NCI-H146 (cell line): ENCODE results near the gene C1QTNF6.
"Not testable (repeated sequence)": the region's sequence is repeated elsewhere in the genome, so short reads cannot be mapped to it uniquely, and the experiment has no call there.

ENCODE experiments used
- DNase-seq: peaks from one replicate; lab custom pipeline; 2025; lab: John Stamatoyannopoulos, UW

Gene C1QTNF6

DNA sequence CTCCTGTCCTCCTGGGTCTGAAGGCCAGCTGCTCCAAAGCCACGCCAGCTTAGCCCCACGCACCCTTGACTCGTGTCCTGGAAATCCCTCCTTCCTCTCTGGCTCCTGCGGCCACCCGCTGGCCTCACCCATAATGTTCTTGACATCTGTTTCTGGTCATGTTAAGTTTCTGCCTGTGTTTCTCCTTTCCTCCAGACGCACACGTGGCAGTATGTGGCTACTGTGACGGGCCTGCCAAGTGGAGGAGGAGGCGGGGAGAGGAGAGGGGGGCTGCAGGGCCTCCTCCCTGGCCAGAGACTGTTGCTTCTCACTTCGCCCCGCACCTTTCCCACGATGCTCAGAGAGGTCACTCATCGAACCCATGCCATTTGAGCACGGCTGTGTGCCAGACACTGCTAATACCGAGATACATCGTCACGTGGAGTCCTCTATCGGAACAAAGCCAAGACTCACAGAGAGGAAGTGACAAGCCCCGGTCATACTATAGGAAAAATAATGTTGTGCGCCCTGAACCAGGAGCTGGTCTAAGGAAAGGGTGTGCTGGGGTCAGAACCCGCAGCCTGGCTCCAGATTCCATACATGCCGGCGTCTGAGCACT, 11.5 kb downstream of the C1QTNF6 start:
- DNase-seq, result no peak

DNA sequence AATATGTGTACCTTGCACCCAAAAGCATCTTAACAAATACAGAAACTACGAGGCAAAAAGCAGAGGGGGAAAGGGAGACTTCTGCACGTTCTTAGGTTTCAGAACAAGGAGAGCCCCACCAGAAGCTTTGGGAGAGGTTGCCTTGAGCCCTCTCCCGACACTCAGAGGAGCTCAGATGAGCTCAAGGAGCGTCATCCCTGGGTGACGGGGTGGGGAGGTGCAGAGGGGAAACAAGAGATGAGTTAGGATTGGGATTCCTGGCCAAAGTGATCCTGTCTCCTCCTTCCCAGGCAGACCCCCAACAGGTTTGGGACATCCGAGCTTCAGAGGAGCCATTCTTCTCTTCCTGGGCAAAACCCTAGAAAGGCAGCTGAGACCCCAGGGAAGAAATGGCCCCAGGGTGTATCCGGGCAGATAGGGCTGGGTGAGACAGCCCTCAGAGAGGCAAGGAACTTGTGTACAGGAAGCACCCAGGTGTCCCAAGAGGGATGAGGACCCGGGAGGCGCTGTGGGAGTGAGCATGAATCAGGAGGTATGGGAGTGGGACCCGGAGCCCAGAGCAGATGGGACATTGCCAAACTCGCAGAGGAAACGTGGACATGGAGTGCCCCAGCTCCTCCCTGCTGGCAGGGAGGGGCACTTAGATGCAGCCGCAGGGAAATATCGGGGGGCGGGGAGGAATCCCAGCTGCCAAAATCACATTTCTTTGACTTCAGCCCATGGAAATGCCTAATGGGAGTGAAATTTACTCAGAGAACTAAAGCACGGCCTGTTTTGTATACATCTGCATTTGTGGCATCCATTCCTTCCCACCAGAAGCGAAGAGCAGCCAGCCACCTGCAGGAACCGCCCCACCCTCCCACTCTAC, 12.4 kb downstream of the C1QTNF6 start:
- DNase-seq, result no peak

DNA sequence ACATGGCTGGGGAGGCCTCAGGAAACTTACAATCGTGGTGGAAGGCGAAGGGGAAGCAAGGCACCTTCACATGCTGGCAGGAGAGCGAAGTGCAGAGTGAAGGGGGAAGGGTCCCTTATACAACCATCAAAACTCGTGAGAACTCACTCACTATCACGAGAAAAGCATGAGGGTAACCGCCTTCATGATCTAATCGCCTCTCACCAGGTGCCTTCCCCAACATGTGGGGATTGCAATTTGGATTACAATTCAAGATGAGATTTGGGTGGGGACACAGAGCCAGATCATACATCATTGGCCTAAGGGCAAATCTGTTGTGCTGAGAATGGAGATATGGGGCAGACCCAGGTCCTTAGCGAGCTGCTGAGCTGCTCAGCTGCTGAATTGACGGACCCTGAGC, 13.1 kb downstream of the C1QTNF6 start:
- no peak for DNase-seq

DNA sequence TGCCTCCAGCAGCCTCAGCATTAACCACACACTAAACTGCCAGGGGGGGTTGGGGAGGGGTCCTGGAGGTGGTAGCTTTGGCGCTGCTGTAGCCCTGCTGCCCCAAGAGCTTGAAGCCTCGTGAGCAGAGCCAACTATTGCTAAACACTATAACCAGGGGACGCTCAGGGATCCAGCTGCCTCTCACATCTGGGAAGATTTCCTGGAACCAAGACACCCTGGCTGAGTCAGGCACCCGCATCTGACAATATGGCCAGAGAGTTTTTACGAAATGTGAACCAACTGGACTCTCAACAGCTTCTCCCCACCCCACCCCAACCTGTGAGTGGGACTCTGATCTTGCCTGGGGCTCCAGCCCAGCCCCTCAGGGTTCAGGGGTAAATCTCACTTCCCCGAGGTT, 14.3 kb downstream of the C1QTNF6 start:
- DNase-seq, result no peak

DNA sequence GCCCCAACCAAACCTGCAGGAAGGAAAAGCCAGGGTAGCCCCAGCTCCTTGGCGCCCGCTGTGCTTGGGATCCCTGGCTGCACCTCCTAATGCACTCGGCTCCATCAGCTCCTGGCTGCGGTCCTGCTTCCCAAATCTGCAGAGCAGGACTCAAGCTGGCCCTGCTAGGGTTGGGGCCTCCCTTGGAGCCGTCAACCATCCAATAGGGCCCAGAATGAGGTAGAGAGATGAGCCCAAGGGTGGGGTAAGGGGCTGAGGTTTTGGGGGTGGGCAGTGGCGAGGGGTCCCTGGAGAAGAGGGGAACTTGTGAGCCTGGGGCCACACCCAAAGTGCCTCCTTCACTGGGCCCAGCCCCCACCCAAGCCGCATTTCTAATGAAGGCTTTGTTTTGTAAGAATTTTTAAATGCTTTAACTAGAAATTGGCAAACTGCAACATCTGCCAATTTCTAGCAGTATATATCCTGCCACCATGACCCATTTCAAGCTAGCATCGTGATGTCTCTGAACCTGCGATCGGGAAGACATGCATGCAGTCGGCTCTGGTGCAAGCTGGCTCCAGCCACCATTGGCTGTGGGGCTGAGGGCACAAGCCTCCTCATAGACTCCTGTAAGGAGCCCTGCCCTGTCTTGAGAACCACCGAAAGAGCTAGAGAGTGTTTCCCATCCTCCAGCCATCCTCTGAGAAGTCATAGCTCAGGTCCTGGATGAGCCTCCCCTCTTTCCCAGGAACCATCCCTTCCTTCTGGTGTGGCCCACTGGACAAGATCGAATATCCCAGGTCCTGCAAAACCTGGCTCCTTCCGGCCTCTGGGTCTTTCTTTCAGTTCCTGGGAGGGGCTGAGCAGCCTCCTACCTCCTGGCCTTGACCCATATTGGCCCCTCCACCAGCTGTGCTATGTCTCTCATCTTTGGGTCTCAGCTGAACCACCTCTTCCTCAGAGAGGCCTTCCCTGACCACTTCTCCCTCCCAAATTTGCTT, 15.5 kb downstream of the C1QTNF6 start:
- DNase-seq, result no peak

DNA sequence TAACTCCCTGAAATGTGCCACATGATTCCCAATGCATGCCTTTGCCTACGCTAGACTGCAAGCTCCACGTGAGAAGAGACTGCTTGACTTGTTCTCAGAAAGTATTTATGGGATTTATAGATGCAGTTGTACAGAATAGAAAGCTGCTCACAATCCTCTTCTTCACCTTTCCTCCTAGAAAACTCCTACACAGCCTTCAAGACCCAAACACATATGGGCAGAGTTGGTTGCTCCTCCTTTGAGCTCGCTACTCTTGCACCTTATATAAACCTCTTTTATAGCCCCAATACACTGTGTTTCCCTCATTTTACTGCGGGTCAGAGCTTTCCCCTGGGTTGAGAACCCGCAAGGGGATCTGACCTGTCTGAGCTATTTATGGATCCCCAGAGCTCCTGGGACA, 16.4 kb downstream of the C1QTNF6 start:
- DNase-seq, result no peak

DNA sequence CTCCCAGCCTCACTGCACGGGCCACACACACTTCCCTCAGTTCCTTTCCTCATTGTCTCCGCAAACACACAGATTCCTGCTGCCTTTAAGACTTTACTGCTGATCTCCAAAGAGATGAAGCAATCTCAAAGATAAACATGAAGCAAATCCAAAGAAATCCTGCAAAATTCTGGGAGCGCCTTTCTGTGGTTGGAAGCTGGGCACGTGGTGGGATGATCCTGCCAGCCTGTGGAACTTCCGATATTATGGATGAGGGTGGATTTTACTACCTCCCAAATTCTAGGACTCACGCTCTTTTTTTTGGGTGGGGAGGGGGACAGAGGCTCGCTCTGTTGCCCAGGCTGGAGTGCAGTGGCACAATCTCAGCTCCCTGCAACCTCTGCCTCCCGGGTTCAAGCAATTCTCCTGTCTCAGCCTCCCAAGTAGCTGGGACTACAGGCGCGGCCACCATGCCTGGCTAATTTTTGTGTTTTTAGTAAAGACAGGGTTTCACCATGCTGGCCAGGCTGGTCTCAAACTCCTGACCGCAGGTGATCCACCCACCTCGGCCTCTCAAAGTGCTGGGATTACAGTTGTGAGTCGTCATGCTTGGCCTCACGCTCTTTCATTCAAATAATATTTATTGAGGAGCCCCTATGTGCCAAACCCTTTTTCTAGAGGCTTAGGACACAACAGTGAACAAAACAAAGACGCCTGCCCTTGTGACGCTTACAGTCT, 17.2 kb downstream of the C1QTNF6 start:
- not testable (repeated sequence) for DNase-seq

DNA sequence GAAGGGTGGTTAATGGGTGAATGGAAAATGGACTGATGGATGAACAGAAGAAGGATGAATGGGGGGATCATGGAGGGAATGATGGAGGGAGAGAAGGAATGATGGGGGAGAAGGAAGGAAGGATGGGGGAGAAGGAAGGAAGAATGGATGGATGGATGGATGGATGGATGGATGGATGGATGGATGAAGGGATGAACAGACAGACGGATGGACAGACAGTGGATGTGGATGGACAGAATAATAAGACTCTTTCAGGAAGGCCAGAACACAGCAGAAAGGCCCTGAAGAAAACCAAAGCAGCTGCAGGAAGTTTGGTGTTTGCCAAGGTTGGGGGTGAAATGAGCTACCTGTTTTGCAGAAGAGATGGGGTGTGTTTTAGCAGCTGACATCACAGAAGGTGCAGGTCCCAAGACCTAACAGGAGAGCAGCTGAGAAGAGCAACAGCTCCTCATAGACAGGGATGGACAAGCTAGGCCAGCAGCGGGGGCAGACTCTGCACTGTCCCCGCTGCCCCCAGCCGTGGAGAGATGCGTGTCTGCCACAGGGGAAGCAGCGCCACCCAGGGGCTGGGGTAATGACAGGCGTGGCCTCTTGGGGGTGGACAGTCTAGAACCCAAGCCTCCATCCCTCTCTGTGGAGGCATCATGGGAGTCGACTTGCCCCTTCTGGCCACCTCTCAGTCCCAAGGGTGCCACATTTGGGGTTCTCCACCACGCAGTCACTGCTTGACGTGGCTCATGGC, 17.9 kb downstream of the C1QTNF6 start:
- no peak for DNase-seq

DNA sequence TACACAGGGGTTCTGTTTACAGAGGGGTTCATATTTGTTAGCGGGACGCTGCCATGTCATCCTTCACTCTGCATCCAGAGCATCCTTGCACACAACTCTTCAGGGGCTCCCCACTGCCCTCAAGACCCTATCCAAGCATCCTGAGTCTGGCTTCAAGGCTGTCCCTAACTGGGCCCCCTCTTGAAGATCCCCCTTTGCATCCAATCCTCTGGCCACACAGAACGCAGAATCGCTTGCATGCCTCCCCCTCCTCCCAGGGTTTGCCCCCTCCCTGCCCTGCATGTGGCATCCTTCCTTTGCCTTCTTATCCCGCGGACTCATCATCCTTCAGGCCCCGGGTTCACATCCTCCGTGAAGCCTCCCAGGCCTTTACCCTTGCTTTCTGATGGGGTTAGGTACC, 18.6 kb downstream of the C1QTNF6 start:
- DNase-seq, result no peak

DNA sequence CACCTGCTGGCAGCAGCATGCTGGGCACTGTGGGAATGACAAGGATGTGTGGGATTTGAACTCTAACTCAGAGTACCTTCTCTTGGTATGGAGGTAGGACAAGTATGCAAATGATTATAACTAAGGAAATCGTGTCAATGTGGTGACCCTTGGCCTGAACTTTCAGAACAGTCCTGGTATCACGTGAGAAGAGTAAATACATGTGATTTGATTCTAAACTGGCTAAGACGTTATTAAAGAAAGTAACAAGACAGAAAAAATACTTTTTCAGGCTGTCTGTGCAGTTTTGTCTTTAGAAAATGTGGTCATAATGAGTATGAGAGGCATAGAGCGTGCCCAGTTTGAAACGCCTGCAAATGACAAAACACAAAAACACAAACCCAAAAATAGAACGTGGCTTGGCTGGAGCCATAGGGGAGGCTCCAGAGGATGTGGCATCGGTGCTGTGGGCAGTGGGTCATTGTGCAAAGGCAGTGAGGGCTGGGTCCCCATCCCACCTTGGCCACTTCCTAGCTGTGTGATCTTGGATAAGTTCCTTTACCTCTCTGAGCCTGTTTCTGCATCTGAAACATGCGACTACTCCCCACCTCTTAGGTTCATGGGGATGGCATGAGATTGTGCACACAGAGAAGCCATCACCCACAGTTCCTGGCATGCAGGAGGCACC, 19.9 kb downstream of the C1QTNF6 start:
- DNase-seq, result no peak

DNA sequence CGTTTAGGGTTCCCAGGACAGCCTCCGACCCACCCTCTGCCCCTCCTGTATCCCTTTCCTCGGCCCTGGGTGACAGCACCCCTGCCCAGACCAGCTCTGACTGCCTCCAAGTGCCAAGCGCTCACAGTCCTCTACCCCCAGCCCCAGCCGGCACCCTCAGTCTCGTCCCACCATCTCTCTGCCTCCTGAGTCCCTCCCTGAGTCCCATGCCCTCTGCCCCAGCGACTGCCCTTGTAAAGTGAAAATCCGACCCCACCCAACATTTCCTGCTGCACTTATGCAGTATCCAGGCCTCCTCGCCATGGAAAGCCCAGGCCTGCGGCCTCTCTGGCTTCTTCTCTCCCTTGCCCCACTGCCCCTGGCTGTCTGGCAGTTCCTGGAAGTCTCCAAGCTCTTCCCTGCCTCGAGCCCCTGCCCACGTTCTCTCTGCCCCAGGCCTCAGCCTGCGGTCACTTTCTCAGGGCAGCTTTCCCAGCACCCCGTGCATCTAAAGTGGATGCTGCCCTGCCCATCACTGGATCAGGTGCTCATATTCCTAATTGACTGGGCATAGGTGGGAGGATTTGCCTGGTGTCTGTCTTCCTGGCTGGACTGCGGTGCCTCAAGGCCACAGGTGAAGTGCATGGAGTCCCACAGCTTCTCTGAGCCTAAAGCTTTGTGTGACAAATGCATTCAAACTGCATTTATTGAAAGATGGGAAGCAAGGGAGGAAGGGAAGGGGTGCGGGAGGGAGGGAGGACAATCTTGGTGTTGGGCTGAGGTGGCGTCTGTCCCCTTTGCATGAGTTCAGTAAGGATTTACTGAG, 20.7 kb downstream of the C1QTNF6 start:
- no peak for DNase-seq

DNA sequence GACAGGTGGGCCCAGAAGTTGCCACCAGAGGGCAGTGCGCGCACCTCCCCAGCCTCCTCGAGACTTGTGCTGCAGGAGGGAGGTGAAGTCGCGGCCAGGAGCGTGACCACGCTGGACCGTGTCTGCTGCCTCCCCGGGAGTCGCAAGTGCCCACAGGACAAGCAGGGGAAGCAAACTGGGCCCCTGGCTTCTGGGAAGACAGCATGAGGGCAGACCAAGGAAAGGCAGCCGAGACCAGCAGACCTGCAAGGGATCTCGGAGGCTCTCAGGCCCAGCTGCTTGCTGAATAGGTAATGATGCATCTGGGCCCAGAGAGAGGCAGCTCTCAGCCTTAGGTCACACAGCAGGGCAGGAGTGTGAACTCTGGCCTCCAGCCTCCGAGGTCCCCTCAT, 21.4 kb downstream of the C1QTNF6 start:
- no peak for DNase-seq

DNA sequence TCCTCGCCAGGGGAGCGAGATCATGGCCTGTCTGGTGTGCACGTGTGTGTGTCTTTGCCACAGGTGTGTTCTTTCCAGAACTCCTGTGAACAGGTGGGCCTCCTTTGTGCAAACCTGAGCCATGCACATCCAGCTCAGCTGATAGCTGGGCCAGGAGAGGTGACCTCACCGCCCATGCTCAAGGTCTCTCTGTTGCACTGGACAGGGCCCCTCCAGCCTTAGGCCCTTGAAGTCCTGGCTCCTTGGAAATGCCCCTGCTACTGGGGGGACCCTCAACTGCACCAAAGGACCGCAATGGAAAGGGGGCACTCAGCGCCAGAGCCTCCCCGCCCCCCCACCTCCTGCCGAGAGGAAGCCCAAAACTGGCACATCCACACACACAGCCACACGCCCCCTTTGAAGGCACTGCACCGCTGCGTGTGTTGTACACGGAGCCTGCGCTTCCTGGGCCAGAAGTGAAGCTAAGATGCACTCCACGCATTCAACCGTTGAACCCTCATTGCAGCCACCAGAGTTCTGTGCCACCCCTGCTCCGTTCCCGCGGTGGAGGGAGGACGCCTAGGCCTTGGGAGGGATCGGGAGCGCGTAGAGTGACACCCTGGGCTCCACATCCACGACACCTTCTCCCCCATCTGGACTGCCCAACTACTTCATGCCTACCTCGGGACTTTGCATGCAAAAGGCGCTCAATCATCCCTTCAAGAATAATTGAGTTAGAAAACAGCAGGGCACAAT, 21.9 kb downstream of the C1QTNF6 start:
- no peak for DNase-seq

DNA sequence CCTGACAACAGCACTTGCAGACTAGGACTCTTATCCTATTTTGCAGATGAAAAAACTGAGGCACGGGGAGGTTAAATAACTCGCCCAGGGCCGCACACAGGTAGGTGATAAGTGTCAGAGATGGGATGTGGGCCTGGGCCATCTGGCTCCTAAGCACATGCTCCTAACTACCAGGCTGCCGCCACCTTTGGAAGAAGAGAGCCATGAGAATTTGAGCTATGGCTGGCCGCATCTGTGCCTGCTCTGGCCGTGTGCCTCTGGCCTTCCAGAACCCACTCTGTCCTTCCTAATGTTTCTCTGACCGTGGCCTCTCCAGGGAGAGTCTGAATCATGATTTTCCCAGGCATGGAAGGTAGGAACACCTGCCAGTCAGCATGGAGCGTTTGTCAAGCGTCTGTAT, 23.0 kb downstream of the C1QTNF6 start:
- no peak for DNase-seq

DNA sequence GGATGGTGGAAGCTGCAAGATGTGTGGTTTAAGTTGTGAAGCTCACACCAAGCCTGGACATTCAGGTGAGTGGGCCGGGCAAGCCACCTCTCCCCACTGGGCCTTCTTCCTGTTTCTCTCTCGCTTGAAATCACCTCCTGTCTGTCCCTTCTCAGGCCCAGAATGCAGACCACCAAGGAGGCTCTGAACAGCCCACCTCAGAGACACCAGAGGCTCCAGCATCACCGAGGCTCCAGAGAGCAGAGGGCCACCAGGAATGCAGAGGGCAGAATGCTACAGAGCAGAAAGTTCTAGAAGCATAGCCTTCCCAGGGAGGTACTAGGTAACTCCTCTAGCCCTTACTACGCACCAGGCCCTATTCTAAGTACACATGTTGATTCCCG, 23.6 kb downstream of the C1QTNF6 start:
- DNase-seq, result no peak

DNA sequence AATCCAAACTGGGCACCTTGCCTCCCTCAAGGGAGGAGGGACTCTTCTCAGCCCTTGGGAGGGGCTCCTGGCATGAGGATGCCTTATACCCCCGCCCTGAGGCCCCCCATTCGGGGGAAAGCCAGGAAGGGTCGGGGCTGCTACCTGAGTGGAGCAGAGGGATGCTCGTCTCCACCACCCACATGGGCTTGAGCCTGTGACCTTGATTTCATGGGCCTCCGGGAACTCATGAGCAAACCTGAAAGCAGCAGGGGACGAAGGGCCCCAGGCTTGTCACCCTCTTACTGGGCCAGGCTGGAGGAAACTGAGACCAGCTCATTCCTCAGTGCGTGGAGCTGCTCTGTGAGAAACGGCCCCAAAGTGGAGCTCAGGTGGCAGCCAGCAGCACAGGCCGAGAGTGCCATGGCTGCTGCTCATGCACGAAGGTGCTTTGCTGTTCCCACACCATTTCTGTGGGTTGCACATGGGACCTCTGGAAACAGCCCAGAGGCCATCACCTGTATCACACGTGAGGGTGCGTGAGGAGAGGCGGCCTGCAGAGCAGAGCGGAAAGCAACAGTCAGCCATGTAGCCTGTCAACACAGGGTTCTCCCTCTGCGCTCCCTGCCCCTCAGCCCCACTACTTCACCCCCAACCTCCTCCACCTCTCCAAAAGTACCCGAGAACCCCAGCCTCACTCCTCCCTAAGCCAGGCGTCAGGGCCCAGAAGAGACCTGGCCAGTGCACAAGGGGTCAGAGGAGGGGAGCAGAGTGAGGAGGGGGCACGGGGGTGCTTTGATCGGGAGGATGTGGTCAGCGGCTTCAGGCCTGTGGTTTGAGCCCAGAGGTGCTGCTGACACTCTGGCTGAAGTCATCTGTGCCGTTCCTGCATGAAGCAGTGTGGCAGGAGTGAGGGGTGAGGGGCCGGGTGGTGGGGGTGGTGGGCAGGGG, 24.2 kb downstream of the C1QTNF6 start:
- DNase-seq, result no peak

DNA sequence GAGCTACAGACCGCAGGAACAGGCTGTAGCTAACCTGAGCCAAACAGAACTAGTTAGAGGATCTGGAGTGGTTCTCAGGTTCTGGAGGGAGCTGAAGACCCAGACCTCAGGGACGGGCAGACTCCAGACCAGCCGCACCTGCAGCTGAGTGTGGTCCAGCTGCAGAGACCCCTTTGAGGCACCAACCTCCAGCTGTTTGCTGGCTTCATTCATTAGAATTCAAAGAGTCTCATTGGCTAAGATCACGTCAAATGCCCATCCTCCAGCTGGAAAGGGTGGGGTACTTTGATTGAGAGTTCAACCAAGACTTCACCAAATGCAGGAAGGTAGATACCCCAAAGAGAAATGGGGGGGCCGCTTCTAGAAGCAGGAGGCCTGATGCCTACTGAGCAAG, 25.0 kb downstream of the C1QTNF6 start:
- DNase-seq, result no peak
